Measurements from ENCODE around the gene BBS7. TPM values are rescaled to one million over a fixed set of nuclear protein-coding genes. Genes with fewer than 3 reads are reported as not detected.

BBS7 gene
- total RNA-seq, 2 donors from 2014 or later, result 13.6 to 14.0 TPM

DNA sequence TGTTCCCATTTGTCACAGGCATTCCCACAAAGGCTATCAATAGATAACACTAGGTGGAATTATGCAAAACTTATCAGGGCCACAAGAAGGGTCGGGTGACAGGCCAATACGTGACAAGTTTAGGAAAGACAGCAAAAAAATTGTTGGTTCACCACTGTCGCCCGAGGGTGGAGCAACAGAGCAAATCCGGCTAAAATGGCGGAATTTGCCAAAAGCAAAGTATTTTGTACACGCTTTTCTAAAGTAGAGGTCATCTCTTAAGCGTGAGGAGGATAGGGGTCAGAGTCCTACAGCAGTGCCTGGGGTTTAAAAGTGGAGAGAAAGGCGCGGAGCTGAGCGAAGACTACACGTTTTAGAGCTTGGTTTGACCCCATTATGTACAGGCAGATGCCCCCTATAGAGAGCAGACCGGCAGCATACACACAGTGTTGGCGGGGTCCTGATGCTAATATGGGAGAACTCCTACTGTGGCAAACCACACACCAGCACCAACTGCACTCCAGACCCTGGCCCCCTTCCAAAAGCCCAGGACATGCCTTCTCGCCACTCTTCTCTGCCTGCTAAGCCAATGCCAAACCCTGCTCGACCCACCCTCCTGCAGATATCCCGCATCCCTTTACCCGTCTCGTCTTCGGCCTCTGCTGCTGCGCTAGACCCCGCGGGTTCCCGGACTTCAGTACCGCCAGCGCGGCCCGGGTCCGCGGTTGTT is 47.3 kb downstream of the BBS7 start:
- peak overlapping the region; percentile 95 to 97 for H3K4me3 Mint-ChIP-seq
- H3K27ac Mint-ChIP-seq, result peak overlapping the region; percentile 66
- H3K4me1 Mint-ChIP-seq (ENCODE audit: low read depth), result peaks cover 31% of the 10 kb centered on the region
- DNase-seq, result peak; percentile 48 to 54
- peaks cover 7 to 27% of the 10 kb centered on the region in 2 donors for H3K36me3 Mint-ChIP-seq (ENCODE audit: insufficient read depth in 2 of 2)
- no peaks in the 10 kb centered on the region for H3K27me3 Mint-ChIP-seq (ENCODE audit: low read depth)
- peak; percentile 21 to 22 for ATAC-seq (replicated peaks in 1 of 2)
- no peaks in the 10 kb centered on the region for H3K9me3 Mint-ChIP-seq

DNA sequence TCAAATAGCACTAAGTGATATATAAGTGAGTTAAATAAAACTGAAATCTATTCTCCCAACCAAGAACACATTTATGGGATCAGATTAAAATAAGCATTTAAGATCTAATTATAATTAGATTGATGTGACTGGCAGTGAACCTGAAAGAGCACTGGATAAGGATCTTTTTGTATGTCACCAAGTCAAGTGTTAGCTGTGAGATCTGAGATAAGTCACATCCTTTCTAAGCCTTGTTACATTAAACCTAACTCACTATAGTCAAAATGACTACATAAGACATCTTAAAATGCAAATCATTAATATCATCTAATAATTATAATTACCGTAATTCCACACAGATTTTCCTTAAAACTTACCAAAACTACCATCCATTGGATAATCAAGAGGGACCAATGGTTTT is 48.2 kb downstream of the BBS7 start:
- DNase-seq (no peak), ATAC-seq (replicated peaks in 1 of 2) (no peak)
- Mint-ChIP-seq H3K9me3 (no peaks in the 10 kb centered on the region), H3K36me3 (ENCODE audit: insufficient read depth in 2 of 2) (peaks cover 7 to 28% of the 10 kb centered on the region in 2 donors), H3K4me3 (peak overlapping the region; percentile 95 to 97), H3K27me3 (ENCODE audit: low read depth) (no peaks in the 10 kb centered on the region), H3K27ac (peak overlapping the region; percentile 66), H3K4me1 (ENCODE audit: low read depth) (peaks cover 31% of the 10 kb centered on the region)

DNA sequence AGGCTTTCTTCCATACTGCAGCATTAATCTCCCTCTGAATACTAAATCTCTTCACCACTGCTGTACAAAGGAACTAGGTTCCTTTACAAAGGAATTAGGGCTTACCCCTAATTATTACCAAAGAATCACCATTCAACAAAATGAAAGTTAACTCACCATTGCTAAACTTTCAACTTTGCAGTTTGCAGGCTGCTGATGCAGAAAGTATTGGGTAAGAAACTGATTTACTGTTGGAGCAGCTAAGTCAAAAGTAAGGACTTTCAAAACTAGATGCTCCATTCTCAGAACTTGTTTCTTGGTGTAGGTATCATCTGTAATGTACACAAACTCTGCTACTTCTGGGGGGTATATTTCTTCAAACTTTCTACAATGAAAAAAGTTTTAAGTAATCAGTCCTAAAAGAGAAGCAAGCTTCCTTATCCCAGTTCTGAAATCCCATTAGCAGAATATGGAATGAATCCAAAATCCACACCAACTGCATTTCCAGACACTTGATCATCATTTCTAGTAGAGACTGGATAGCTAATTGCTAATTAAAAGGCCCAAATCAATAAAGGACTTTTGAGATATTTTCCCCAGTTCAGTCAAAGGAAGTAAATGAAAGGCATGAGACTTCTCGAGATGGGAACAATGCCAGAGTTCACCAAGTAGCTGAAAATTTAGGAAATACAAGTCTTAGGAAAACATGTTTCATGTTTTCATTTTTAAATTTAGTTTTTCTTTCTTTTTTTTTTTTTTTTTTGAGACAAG is 50.9 kb downstream of the BBS7 start:
- ATAC-seq (replicated peaks in 1 of 2) (no peak), DNase-seq (no peak)
- H3K27me3 Mint-ChIP-seq (ENCODE audit: low read depth), result no peaks in the 10 kb centered on the region
- H3K36me3 Mint-ChIP-seq (ENCODE audit: insufficient read depth in 2 of 2), result peaks cover 7 to 35% of the 10 kb centered on the region in 2 donors
- H3K27ac Mint-ChIP-seq, result peak overlapping the region; percentile 78
- no peaks in the 10 kb centered on the region for H3K9me3 Mint-ChIP-seq
- H3K4me1 Mint-ChIP-seq (ENCODE audit: low read depth), result peaks cover 30% of the 10 kb centered on the region
- H3K4me3 Mint-ChIP-seq, result peak overlapping the region in 1 of 2 donors; percentile 15

DNA sequence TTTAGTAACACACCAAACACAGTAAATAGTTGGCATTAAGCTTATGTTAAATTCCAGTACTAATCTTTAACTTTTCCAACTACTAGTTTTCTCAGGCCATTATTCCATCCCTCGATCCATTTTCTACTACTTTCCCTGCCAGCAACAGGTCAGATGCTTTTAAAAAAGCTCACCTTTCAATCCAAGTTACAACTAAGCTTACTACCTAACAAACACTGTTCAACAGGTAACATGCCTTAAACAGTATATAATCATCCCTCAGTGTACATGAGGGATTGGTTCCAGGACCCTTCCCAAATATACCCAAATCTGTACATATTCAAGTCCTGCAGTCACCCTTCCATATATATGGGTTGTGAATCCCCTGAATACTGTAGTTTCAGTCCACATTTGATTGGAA is 52.1 kb downstream of the BBS7 start:
- Mint-ChIP-seq H3K36me3 (ENCODE audit: insufficient read depth in 2 of 2) (peaks cover 6 to 36% of the 10 kb centered on the region in 2 donors), H3K27me3 (ENCODE audit: low read depth) (no peaks in the 10 kb centered on the region), H3K27ac (peak overlapping the region; percentile 19)

DNA sequence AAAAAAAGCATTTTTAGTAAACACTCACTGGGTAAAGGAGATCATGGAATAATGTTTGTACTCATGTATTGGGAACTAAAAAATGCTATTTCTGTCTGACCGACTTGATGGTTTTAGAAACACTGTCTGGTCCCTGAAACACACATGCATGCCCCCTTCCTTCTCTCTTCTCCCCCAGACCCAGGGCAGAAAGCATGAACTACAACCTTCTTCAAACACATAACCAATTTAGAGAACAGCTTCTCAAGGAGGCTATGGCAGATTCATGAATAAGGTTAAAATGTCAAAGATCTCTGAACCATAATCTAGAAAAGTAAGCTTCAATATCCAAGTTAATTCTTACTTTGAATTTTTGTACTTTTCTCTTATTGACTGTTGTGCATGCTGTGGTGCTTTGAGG is 52.6 kb downstream of the BBS7 start:
- Mint-ChIP-seq H3K27me3 (ENCODE audit: low read depth) (no peaks in the 10 kb centered on the region), H3K9me3 (no peaks in the 10 kb centered on the region), H3K4me3 (no peak overlapping the region), H3K27ac (peak overlapping the region; percentile 19), H3K4me1 (ENCODE audit: low read depth) (peaks cover 27% of the 10 kb centered on the region), H3K36me3 (ENCODE audit: insufficient read depth in 2 of 2) (peaks cover 4 to 34% of the 10 kb centered on the region in 2 donors)
- DNase-seq (no peak), ATAC-seq (replicated peaks in 1 of 2) (no peak)

More for the DNA sequence above, 52.1 kb downstream of the BBS7 start:
- ATAC-seq (replicated peaks in 1 of 2) (no peak), DNase-seq (no peak)
- H3K4me3 Mint-ChIP-seq, result no peak overlapping the region
- H3K4me1 Mint-ChIP-seq (ENCODE audit: low read depth), result peaks cover 28% of the 10 kb centered on the region
- H3K9me3 Mint-ChIP-seq, result no peaks in the 10 kb centered on the region

DNA sequence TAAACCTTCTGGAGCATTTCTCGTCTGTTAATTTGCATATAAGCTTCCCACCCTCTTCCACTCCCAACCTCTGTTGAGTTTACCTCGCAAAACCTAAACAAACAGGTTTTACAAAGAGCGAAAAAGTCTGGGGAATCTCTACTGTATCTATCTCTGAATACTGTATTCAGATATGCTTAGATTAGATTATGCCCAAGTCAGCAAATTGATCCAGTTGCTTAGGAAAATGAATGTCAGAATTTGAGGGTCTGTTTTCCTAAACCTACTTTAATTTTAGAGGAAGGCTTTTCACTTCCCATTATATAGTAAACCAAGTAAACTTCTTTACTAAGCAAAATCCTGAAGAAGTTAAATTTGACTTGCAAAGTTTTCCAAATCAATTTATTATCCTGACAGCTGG is 53.3 kb downstream of the BBS7 start:
- H3K4me3 Mint-ChIP-seq, result no peak overlapping the region
- no peaks in the 10 kb centered on the region for H3K9me3 Mint-ChIP-seq
- peak overlapping the region; percentile 28 for H3K27ac Mint-ChIP-seq
- DNase-seq (no peak), ATAC-seq (replicated peaks in 1 of 2) (no peak)
- H3K27me3 Mint-ChIP-seq (ENCODE audit: low read depth), result no peaks in the 10 kb centered on the region
- peaks cover 20% of the 10 kb centered on the region for H3K4me1 Mint-ChIP-seq (ENCODE audit: low read depth)
- H3K36me3 Mint-ChIP-seq (ENCODE audit: insufficient read depth in 2 of 2), result peaks cover 4 to 31% of the 10 kb centered on the region in 2 donors

DNA sequence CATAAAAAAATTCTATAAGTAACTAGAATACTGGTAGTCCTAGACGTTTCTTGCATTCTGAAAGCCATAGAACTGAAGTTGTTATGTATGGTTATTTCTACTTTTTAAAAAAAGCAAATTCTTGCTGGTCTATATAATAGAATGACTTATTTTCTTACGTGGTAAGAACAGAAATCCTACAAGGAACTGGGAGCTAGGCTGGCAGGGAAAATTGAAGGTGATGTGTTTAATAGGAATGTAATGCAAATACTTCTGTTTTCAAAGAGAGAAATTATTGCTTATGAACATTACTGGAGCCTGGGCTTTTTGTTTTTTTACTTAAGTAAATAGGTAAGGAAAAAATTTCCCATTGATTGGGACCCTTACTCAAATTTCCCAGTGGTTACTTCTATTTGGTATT is 55.5 kb downstream of the BBS7 start:
- Mint-ChIP-seq H3K9me3 (no peaks in the 10 kb centered on the region), H3K4me3 (no peak overlapping the region), H3K27ac (peak overlapping the region; percentile 86), H3K4me1 (ENCODE audit: low read depth) (peaks cover 21% of the 10 kb centered on the region), H3K27me3 (ENCODE audit: low read depth) (no peaks in the 10 kb centered on the region), H3K36me3 (ENCODE audit: insufficient read depth in 2 of 2) (peaks cover 6 to 34% of the 10 kb centered on the region in 2 donors)
- DNase-seq, result no peak
- no peak for ATAC-seq (replicated peaks in 1 of 2)

DNA sequence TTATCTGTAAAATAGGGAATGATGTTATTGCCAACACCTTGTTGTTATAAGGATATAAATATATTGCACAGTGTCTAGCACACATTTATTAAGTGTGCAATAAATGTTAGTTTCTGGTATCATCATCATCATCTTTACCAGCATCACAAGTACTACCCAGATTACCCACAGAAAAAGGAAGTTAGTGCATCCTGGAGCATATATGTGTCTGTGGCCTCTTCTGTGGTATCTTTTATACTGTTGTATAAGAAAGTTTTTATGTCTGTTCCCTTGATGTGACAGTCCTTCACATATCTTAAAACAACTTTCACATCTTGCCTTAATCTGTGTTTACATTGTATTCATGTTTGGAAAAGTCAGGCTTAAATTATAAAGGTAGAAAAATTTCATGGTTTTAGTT is 59.2 kb downstream of the BBS7 start:
- Mint-ChIP-seq H3K27me3 (ENCODE audit: low read depth) (no peaks in the 10 kb centered on the region), H3K4me3 (no peak overlapping the region), H3K4me1 (ENCODE audit: low read depth) (peaks cover 16% of the 10 kb centered on the region), H3K36me3 (ENCODE audit: insufficient read depth in 2 of 2) (peaks cover 2 to 24% of the 10 kb centered on the region in 2 donors), H3K27ac (no peak overlapping the region), H3K9me3 (no peaks in the 10 kb centered on the region)
- DNase-seq, result no peak
- peak in 1 of 2 donors; percentile 42 for ATAC-seq (replicated peaks in 1 of 2)

DNA sequence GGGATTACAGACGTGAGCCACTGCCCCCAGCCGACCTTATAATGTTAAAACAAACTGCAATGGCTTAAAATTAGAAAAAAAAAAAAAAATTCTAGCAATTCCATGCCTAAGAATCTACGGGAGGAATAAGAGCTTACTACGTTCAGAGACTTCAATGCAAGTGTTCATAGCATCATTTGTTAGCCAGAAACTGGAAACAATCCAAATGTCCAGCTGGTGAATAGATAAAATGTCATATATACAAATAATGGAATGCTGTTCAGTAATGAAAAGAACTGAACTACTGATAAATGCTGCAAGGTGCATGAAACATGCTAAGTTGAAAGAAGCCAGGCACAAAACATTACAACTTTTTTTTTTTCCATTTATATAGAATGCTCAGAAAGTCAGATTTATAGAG is 63.9 kb downstream of the BBS7 start:
- H3K4me1 Mint-ChIP-seq (ENCODE audit: low read depth), result peaks cover 33% of the 10 kb centered on the region

DNA sequence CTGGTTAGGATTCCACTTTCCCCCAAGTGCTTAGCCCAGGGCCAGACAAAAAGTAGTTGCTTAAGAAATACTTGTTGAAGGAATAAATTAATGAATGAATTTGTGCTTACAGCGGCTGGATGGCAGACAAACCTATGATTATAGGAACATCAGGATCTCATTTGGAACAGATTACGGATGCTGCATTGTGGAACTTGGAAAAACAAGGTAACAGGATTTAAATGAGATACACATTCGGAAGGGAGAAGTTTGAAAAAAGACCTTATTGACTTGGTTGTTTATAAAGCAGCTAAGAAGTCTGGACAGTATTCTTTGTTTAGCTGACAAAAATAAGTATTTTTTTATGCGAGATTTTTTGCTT is 68.6 kb downstream of the BBS7 start:
- DNase-seq (no peak), ATAC-seq (replicated peaks in 1 of 2) (no peak)
- no peaks in the 10 kb centered on the region for H3K27me3 Mint-ChIP-seq (ENCODE audit: low read depth)
- peaks cover 5 to 13% of the 10 kb centered on the region in 2 donors for H3K36me3 Mint-ChIP-seq (ENCODE audit: insufficient read depth in 2 of 2)
- H3K4me3 Mint-ChIP-seq, result peak overlapping the region; percentile 89 to 97
- H3K27ac Mint-ChIP-seq, result peak overlapping the region; percentile 99
- H3K9me3 Mint-ChIP-seq, result no peaks in the 10 kb centered on the region
- H3K4me1 Mint-ChIP-seq (ENCODE audit: low read depth), result peaks cover 53% of the 10 kb centered on the region

More for the DNA sequence above, 63.9 kb downstream of the BBS7 start:
- Mint-ChIP-seq H3K36me3 (ENCODE audit: insufficient read depth in 2 of 2) (peaks cover 6 to 28% of the 10 kb centered on the region in 2 donors), H3K9me3 (no peaks in the 10 kb centered on the region), H3K27ac (no peak overlapping the region), H3K4me3 (no peak overlapping the region), H3K27me3 (ENCODE audit: low read depth) (no peaks in the 10 kb centered on the region)
- no peak for ATAC-seq (replicated peaks in 1 of 2)
- no peak for DNase-seq

DNA sequence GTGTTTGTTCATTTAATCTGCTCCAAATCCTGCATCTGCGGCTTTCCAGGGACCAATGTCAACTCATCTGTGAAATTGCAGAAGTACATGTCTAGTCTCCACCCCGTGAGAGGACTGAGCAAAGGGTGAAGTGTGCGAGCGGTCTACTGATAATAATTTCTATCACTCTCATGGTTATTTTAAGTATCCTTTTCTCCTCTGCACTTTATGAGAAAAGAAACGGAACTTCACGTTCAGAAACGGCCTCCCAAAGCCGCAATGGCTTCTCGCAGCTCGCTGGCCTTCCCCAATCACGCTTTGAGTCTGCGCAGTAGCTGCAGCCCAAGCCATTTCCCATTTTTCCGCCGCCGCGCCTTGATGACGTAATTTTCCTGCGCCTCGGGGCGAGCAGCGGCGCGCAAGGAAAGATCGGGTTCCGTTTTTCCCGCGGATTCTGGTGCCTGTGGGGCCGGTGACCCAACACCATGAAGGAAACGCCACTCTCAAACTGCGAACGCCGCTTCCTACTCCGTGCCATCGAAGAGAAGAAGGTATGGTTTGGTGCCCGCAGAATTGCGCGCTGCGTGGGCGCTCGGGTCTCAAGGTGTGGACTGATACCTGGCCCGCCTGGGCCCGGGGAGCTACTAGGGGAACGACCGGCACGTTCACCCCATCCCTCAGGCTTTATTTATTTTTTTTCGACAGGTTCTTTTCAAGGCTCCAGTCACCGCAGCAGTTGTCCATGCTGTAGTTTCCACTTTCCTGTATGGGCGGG is 69.1 kb downstream of the BBS7 start, which contains the start of gene EXOSC9:
EXOSC9 (plus strand) TSS at position 363 of the 754 bp plus-strand sequence; CDS start at position 465, 102 bp downstream.
- peaks cover 49% of the 10 kb centered on the region for H3K4me1 Mint-ChIP-seq (ENCODE audit: low read depth)
- peak; percentile 81 to 84 for ATAC-seq (replicated peaks in 1 of 2)
- H3K27me3 Mint-ChIP-seq (ENCODE audit: low read depth), result no peaks in the 10 kb centered on the region
- H3K4me3 Mint-ChIP-seq, result peak within 1 kb of the TSS; percentile 89 to 97
- peaks cover 5 to 9% of the 10 kb centered on the region in 2 donors for H3K36me3 Mint-ChIP-seq (ENCODE audit: insufficient read depth in 2 of 2)
- no peaks in the 10 kb centered on the region for H3K9me3 Mint-ChIP-seq
- peak within 1 kb of the TSS; percentile 99 for H3K27ac Mint-ChIP-seq
- peak; percentile 93 to 94 for DNase-seq

DNA sequence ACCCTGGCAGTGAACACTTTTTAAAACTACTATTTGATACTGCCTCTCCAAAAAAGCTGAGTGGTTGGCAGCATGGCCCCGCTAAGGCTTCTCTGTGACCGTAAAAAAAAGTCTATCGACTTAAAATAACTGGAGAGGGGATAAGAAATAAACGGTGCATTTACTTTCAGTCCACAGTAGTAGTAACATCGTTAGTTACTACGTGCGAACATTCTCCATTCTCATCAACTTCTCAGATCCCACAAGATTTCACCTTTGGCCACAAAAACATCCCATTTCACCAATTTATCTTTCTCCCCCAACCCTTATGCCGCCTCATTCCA is 69.7 kb downstream of the BBS7 start:
- peaks cover 53% of the 10 kb centered on the region for H3K4me1 Mint-ChIP-seq (ENCODE audit: low read depth)
- peak overlapping the region; percentile 89 to 97 for H3K4me3 Mint-ChIP-seq
- no peaks in the 10 kb centered on the region for H3K27me3 Mint-ChIP-seq (ENCODE audit: low read depth)
- H3K9me3 Mint-ChIP-seq, result no peaks in the 10 kb centered on the region
- DNase-seq (no peak), ATAC-seq (replicated peaks in 1 of 2) (peak; percentile 2 to 23)
- peaks cover 5 to 9% of the 10 kb centered on the region in 2 donors for H3K36me3 Mint-ChIP-seq (ENCODE audit: insufficient read depth in 2 of 2)
- H3K27ac Mint-ChIP-seq, result peak overlapping the region; percentile 99

Data from activated T-cell treated with anti-CD3 and anti-CD28 coated beads, Interleukin-2, amount 50 U/mL, for 72 hours (primary cell).